GM12878 (cell line): ENCODE data around the gene CDC37L1.

Experiments
- TF ChIP-seq, protein P1 (sequence below), 3 experiments: IDR thresholded peaks in 2 of 3; conservative IDR thresholded peaks in 1 of 3; 2 replicates each; pipeline ENCODE4 v1.5.1; 2011; ENCODE audit warnings: low read depth in 3 of 3, low read length in 3 of 3, mild to moderate bottlenecking in 3 of 3, control low read depth in 2 of 3, moderate library complexity in 2 of 3, inconsistent platforms in 1 of 3, mixed read lengths in 1 of 3; ENCODE audit not compliant: control insufficient read depth in 2 of 3, insufficient read depth in 1 of 3; ENCODE audit errors: extremely low read depth in 1 of 3
- TF ChIP-seq, protein P2 (sequence below): IDR thresholded peaks from 2 replicates; pipeline ENCODE4 v1.6.1; 2012; ENCODE audit warnings: improper control_type of control experiment, low read depth, low read length; ENCODE audit not compliant: insufficient replicate concordance

DNA sequence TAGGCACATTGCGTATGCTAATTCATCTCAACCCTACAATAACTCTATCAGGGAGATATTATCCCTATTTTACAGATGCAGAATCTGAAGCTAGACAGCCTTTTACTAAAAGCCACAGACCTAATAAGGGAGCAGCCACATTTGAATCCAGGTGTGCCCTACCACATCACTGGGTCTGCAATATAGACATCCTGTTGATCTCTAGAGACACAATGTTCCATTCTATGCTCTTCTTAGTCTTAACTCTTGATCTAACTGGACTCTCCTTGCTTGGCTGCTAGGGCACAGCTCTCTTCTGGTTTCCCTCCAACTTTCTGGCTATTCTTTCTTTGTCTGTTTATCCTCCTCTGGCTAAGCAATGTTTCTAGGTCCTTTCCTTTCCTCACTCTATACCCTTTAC is 11.7 kb upstream of the CDC37L1 start:
- TF ChIP-seq, protein P1, sequence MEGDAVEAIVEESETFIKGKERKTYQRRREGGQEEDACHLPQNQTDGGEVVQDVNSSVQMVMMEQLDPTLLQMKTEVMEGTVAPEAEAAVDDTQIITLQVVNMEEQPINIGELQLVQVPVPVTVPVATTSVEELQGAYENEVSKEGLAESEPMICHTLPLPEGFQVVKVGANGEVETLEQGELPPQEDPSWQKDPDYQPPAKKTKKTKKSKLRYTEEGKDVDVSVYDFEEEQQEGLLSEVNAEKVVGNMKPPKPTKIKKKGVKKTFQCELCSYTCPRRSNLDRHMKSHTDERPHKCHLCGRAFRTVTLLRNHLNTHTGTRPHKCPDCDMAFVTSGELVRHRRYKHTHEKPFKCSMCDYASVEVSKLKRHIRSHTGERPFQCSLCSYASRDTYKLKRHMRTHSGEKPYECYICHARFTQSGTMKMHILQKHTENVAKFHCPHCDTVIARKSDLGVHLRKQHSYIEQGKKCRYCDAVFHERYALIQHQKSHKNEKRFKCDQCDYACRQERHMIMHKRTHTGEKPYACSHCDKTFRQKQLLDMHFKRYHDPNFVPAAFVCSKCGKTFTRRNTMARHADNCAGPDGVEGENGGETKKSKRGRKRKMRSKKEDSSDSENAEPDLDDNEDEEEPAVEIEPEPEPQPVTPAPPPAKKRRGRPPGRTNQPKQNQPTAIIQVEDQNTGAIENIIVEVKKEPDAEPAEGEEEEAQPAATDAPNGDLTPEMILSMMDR (IDR thresholded peaks at IDR 0.05 in 2 of 3, conservative IDR thresholded peaks at IDR 0.05 in 1 of 3; ENCODE audit: control insufficient read depth in 2 of 3, extremely low read depth in 1 of 3, insufficient read depth in 1 of 3, low read depth in 3 of 3, low read length in 3 of 3): no peak
- TF ChIP-seq, protein P2, sequence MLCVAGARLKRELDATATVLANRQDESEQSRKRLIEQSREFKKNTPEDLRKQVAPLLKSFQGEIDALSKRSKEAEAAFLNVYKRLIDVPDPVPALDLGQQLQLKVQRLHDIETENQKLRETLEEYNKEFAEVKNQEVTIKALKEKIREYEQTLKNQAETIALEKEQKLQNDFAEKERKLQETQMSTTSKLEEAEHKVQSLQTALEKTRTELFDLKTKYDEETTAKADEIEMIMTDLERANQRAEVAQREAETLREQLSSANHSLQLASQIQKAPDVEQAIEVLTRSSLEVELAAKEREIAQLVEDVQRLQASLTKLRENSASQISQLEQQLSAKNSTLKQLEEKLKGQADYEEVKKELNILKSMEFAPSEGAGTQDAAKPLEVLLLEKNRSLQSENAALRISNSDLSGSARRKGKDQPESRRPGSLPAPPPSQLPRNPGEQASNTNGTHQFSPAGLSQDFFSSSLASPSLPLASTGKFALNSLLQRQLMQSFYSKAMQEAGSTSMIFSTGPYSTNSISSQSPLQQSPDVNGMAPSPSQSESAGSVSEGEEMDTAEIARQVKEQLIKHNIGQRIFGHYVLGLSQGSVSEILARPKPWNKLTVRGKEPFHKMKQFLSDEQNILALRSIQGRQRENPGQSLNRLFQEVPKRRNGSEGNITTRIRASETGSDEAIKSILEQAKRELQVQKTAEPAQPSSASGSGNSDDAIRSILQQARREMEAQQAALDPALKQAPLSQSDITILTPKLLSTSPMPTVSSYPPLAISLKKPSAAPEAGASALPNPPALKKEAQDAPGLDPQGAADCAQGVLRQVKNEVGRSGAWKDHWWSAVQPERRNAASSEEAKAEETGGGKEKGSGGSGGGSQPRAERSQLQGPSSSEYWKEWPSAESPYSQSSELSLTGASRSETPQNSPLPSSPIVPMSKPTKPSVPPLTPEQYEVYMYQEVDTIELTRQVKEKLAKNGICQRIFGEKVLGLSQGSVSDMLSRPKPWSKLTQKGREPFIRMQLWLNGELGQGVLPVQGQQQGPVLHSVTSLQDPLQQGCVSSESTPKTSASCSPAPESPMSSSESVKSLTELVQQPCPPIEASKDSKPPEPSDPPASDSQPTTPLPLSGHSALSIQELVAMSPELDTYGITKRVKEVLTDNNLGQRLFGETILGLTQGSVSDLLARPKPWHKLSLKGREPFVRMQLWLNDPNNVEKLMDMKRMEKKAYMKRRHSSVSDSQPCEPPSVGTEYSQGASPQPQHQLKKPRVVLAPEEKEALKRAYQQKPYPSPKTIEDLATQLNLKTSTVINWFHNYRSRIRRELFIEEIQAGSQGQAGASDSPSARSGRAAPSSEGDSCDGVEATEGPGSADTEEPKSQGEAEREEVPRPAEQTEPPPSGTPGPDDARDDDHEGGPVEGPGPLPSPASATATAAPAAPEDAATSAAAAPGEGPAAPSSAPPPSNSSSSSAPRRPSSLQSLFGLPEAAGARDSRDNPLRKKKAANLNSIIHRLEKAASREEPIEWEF: no peak
